Brain microvascular endothelial cell (primary cell): Measurements from ENCODE around the gene FOXF2.

Source experiments
- DNase-seq: peaks from one replicate; pipeline ENCODE4 v3.0.0-alpha.2; 2020
- H3K27ac ChIP-seq: fragments of 250-450 bp; sonication (Bioruptor Pico); 2 replicates; pipeline ENCODE4 v1.5.1; 2020; ENCODE audit warnings: mild to moderate bottlenecking, moderate library complexity
- H3K27me3 ChIP-seq: fragments of 250-450 bp; sonication (Bioruptor Pico); replicated peaks from 2 replicates; pipeline ENCODE4 v1.5.1; 2020; ENCODE audit warnings: mild to moderate bottlenecking
- H3K36me3 ChIP-seq: fragments of 250-450 bp; sonication (Bioruptor Pico); replicated peaks from 2 replicates; pipeline ENCODE4 v1.5.1; 2020; ENCODE audit warnings: mild to moderate bottlenecking
- H3K4me3 ChIP-seq: 2 replicates; pipeline ENCODE4 v1.5.1; 2011; ENCODE audit warnings: low read depth, mild to moderate bottlenecking, control low read depth, low read length, moderate library complexity
- in situ Hi-C: cut with HindIII; loops from 2 replicates; pipeline ENCODE4 v1.10.0; 2017; ENCODE audit warnings: low sequenced_read_pairs, low pct_ligation_motif_present
- TF ChIP-seq, protein P1 (sequence below): IDR thresholded peaks from 2 replicates; pipeline ENCODE4 v1.5.1; 2011; ENCODE audit warnings: low read depth, mild to moderate bottlenecking, moderate library complexity, low read length, control low read depth, inconsistent platforms; ENCODE audit errors: missing control alignments

Gene FOXF2

DNA sequence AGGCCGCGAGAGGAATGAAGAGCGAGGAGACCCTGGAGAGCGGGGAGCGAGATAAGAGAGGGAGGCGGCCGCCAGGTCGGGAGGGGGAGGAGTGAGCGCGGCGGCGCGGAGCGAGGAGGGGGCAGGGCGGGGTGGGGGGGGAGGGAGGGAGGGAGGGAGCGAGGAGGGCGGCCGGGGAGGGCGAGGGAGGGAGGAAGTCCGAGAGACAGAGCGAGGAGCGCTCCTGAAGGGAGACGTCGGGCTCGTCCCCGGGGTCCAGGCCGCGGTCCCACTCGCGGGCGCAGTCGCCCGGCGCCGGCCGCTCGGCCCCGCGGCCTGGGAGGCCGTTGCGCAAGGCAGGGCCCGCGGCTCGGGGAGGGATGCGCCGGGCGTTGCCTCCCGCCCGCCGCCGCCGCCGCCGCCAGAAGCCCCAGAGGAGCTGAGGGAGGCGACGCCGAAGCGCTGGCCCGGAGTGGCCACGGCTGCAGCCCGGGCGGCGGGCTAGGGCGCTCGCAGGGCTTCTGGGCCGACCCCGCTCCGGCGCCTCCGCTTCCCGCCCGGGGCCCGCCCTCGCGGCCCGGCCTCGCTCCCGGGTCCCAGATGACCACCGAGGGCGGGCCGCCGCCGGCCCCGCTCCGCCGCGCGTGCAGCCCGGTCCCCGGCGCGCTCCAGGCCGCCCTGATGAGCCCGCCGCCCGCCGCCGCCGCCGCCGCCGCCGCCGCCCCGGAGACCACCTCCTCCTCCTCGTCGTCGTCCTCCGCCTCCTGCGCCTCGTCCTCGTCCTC lies at the start of gene FOXF2:
FOXF2 (plus strand) TSS at position 208 of the 764 bp plus-strand sequence; CDS start at position 580, 372 bp downstream.
- H3K4me3 ChIP-seq, result peak within 1 kb of the TSS; percentile 27
- DNase-seq, result no peak
- no peaks in the 10 kb centered on the region for H3K36me3 ChIP-seq
- in situ Hi-C loops, result no loop called here
- TF ChIP-seq, protein P1, sequence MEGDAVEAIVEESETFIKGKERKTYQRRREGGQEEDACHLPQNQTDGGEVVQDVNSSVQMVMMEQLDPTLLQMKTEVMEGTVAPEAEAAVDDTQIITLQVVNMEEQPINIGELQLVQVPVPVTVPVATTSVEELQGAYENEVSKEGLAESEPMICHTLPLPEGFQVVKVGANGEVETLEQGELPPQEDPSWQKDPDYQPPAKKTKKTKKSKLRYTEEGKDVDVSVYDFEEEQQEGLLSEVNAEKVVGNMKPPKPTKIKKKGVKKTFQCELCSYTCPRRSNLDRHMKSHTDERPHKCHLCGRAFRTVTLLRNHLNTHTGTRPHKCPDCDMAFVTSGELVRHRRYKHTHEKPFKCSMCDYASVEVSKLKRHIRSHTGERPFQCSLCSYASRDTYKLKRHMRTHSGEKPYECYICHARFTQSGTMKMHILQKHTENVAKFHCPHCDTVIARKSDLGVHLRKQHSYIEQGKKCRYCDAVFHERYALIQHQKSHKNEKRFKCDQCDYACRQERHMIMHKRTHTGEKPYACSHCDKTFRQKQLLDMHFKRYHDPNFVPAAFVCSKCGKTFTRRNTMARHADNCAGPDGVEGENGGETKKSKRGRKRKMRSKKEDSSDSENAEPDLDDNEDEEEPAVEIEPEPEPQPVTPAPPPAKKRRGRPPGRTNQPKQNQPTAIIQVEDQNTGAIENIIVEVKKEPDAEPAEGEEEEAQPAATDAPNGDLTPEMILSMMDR, result no peak
- peaks cover 76% of the 10 kb centered on the region for H3K27me3 ChIP-seq
- H3K27ac ChIP-seq, result no peak within 1 kb of the TSS

GRCh38 chr6:1346101-1346500 lies 43.3 kb upstream of the FOXF2 start:
- Histone ChIP-seq H3K4me3 (no peak overlapping the region), H3K27me3 (no peaks in the 10 kb centered on the region), H3K36me3 (no peaks in the 10 kb centered on the region), H3K27ac (no peak overlapping the region)
- TF ChIP-seq, protein P1, result no peak
- DNase-seq, result no peak
- in situ Hi-C loops, result no loop called here

- no peaks in the 10 kb centered on the region for H3K27me3 ChIP-seq
- H3K4me3 ChIP-seq, result no peak overlapping the region
- TF ChIP-seq, protein P1, result no peak
- in situ Hi-C loops, result no loop called here
- no peaks in the 10 kb centered on the region for H3K36me3 ChIP-seq
- H3K27ac ChIP-seq, result no peak overlapping the region
- DNase-seq, result no peak
These were observed 42.8 kb upstream of the FOXF2 start for GRCh38 chr6:1346558-1347091.

- TF ChIP-seq, protein P1, result no peak
- DNase-seq, result no peak
- in situ Hi-C loops, result no loop called here
These were observed 42.2 kb upstream of the FOXF2 start for GRCh38 chr6:1347161-1347560.

DNA sequence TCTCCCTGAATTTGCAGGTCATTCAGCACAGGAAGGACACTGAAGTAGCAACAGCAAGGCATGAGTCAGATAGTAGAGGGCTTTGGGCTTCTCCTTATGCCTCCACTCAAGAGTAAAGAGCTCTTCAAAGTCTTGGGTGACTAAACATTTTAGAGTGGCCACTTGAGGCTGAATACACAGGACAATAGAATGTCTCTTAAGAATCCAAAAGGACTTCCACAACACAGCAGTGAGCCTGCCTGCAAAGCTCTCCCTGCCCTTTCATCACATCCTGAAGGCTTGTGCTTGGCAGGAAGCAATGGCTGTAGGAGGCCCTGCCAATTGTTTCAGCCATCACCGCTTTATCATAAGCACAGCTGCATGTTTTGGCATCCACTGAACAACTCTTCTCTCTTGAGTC lies 40.7 kb upstream of the FOXF2 start:
- Histone ChIP-seq H3K36me3 (no peaks in the 10 kb centered on the region), H3K4me3 (no peak overlapping the region), H3K27me3 (no peaks in the 10 kb centered on the region), H3K27ac (no peak overlapping the region)
- no peak for DNase-seq
- in situ Hi-C loops, result no loop called here
- TF ChIP-seq, protein P1, result no peak

More at GRCh38 chr6:1347161-1347560, 42.2 kb upstream of the FOXF2 start:
- H3K4me3 ChIP-seq, result no peak overlapping the region
- no peak overlapping the region for H3K27ac ChIP-seq
- no peaks in the 10 kb centered on the region for H3K27me3 ChIP-seq
- no peaks in the 10 kb centered on the region for H3K36me3 ChIP-seq

DNA sequence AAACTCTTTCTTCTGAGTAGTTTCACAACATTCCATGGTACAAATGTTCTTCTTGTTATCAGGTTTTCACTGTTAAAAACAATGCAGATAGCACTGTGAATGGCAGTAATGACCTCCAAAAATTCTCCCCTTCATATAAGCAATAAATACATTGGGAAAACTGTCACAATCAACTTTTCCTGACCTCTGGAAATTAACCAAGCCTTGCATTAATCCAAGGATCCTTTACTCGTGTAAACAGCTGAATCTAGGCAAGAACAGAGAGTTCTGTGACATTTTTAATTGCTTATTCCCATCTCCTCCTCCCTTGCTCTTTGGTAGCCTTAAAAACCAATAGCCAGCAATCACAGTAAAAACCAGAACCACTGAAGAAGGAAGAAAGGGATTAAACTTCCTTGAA lies 39.7 kb upstream of the FOXF2 start:
- Histone ChIP-seq H3K27me3 (no peaks in the 10 kb centered on the region), H3K27ac (no peak overlapping the region), H3K36me3 (no peaks in the 10 kb centered on the region), H3K4me3 (no peak overlapping the region)
- no peak for DNase-seq
- in situ Hi-C loops, result no loop called here
- TF ChIP-seq, protein P1, result no peak
